ENCODE data around the gene HTT-AS. TPM values are rescaled to one million over a fixed set of nuclear protein-coding genes. Genes with fewer than 3 reads are reported as not detected.

Gene HTT-AS
- total RNA-seq, 1 donor from 2014 or later: not detected

- no peak for TF ChIP-seq CTCF (conservative IDR thresholded peaks at IDR 0.05)
- Mint-ChIP-seq H3K9me3 (no peaks in the 10 kb centered on the region), H3K4me3 (no peak overlapping the region), H3K4me1 (ENCODE audit: unreplicated experiment) (peaks cover 4% of the 10 kb centered on the region), H3K36me3 (no peaks in the 10 kb centered on the region), H3K27me3 (no peaks in the 10 kb centered on the region), H3K27ac (no peak overlapping the region)
- DNase-seq (ENCODE audit: extremely low spot score, unreplicated experiment): no peak
Measured at GRCh38 chr4:3070709-3071500, 3.4 kb downstream of the HTT-AS start.

GRCh38 chr4:3069661-3070199 is 4.6 kb downstream of the HTT-AS start:
- Mint-ChIP-seq H3K27ac (no peak overlapping the region), H3K4me1 (ENCODE audit: unreplicated experiment) (no peaks in the 10 kb centered on the region), H3K4me3 (no peak overlapping the region), H3K27me3 (no peaks in the 10 kb centered on the region), H3K9me3 (no peaks in the 10 kb centered on the region), H3K36me3 (no peaks in the 10 kb centered on the region)
- DNase-seq (ENCODE audit: extremely low spot score, unreplicated experiment): no peak
- no peak for TF ChIP-seq CTCF (conservative IDR thresholded peaks at IDR 0.05)

- Mint-ChIP-seq H3K36me3 (no peaks in the 10 kb centered on the region), H3K4me3 (no peak overlapping the region), H3K27me3 (peaks cover 8% of the 10 kb centered on the region), H3K9me3 (no peaks in the 10 kb centered on the region), H3K27ac (no peak overlapping the region), H3K4me1 (ENCODE audit: unreplicated experiment) (no peaks in the 10 kb centered on the region)
- no peak for TF ChIP-seq CTCF (conservative IDR thresholded peaks at IDR 0.05)
- DNase-seq (ENCODE audit: extremely low spot score, unreplicated experiment): no peak
Measured at GRCh38 chr4:3067473-3068001, 6.8 kb downstream of the HTT-AS start.

- Mint-ChIP-seq H3K4me3 (no peak overlapping the region), H3K4me1 (ENCODE audit: unreplicated experiment) (no peaks in the 10 kb centered on the region), H3K9me3 (no peaks in the 10 kb centered on the region), H3K36me3 (no peaks in the 10 kb centered on the region), H3K27ac (no peak overlapping the region), H3K27me3 (peaks cover 8% of the 10 kb centered on the region)
- no peak for TF ChIP-seq CTCF (conservative IDR thresholded peaks at IDR 0.05)
- no peak for DNase-seq (ENCODE audit: extremely low spot score, unreplicated experiment)
Measured at GRCh38 chr4:3066836-3067400, 7.4 kb downstream of the HTT-AS start.

DNA sequence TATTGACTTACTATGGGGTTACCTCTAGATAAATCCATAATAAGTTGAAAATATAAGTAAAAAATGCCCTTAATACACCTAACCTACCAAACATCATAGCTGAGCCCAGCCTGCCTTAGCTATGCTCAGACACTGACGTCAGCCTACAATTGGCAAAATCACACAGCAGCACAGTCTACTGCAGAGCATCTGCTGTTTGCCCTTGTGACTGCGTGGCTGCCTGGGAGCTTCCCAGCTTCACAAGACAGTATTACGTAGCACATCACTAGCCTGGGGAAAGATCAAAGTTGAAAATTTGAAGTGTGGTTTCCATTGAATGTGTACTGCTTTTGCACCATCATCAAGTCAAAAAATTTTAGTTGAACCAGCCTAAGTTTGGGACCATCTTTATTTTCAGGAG is 8.8 kb downstream of the HTT-AS start:
- H3K36me3 Mint-ChIP-seq: no peaks in the 10 kb centered on the region
- no peak for DNase-seq (ENCODE audit: extremely low spot score, unreplicated experiment)
- H3K4me1 Mint-ChIP-seq (ENCODE audit: unreplicated experiment): no peaks in the 10 kb centered on the region
- TF ChIP-seq CTCF (conservative IDR thresholded peaks at IDR 0.05): no peak
- no peaks in the 10 kb centered on the region for H3K9me3 Mint-ChIP-seq
- peaks cover 8% of the 10 kb centered on the region for H3K27me3 Mint-ChIP-seq
- H3K4me3 Mint-ChIP-seq: no peak overlapping the region
- H3K27ac Mint-ChIP-seq: no peak overlapping the region

Measured in type B pancreatic cell (in vitro differentiated cells).